IMR-90 (cell line): ENCODE data around the gene RSPH10B2. TPM values are rescaled to one million over a fixed set of nuclear protein-coding genes. Genes with fewer than 3 reads are reported as not detected.
"Not testable (repeated sequence)": the region's sequence is repeated elsewhere in the genome, so short reads cannot be mapped to it uniquely, and the experiment has no call there.

Experiments
- ATAC-seq: fragments of 200-7000 bp; cut with Tn5 transposase; 2 replicates; pipeline ENCODE4 v1.9.1; 2020; ENCODE audit warnings: low read depth, mild to moderate bottlenecking, moderate library complexity
- BruUV-seq: library from RNA; stranded (reverse); fragments of 400-500 nt; replicated peaks from 2 replicates; lab custom pipeline; 2021; lab: Mats Ljungman, UMichigan
- CTCF ChIA-PET: fragments of 300-600 bp; formaldehyde crosslinking; extraction: SDS; loops from one replicate; lab custom pipeline; 2021; ENCODE audit warnings: antibody characterized with exemption; lab: Yijun Ruan, JAX
- POLR2A ChIA-PET: fragments of 300-600 bp; sonication (Branson Sonifier 250); formaldehyde crosslinking; loops from one replicate; lab custom pipeline; 2022; ENCODE audit warnings: antibody characterized with exemption; ENCODE audit not compliant: unreplicated experiment; lab: Charles Lee
- DNase-seq: peaks from one replicate; pipeline ENCODE4 v3.0.0; 2013
- H2AFZ ChIP-seq: replicated peaks from 2 replicates; pipeline ENCODE3; 2013; ENCODE audit warnings: low read length, mild to moderate bottlenecking; ENCODE audit not compliant: poor library complexity
- H2AK5ac ChIP-seq: 2 replicates; pipeline ENCODE4 v1.6.1; 2013; ENCODE audit warnings: low read depth, low read length, inconsistent platforms
- H2AK9ac ChIP-seq: replicated peaks from 2 replicates; pipeline ENCODE3; 2013; ENCODE audit warnings: mild to moderate bottlenecking, low read depth, low read length, moderate library complexity; ENCODE audit not compliant: poor library complexity
- H2BK120ac ChIP-seq: 2 replicates; pipeline ENCODE4 v1.6.1; 2013; ENCODE audit warnings: low read depth, low read length, inconsistent platforms
- H2BK15ac ChIP-seq: 3 replicates; pipeline ENCODE4 v1.6.1; 2013; ENCODE audit warnings: low read depth, low read length, inconsistent platforms
- H2BK20ac ChIP-seq: 2 replicates; pipeline ENCODE4 v1.6.1; 2013; ENCODE audit warnings: low read depth, mild to moderate bottlenecking, inconsistent platforms, low read length, moderate library complexity
- H2BK5ac ChIP-seq: 2 replicates; pipeline ENCODE4 v1.6.1; 2013; ENCODE audit warnings: mild to moderate bottlenecking, low read depth, low read length, inconsistent platforms; ENCODE audit not compliant: poor library complexity, severe bottlenecking
- H3K14ac ChIP-seq: replicated peaks from 2 replicates; pipeline ENCODE4 v1.6.1; 2013; ENCODE audit warnings: low read depth, low read length, inconsistent platforms
- H3K18ac ChIP-seq: 2 replicates; pipeline ENCODE4 v1.6.1; 2013; ENCODE audit warnings: low read depth, low read length, control low read depth
- H3K23ac ChIP-seq: 2 replicates; pipeline ENCODE4 v1.6.1; 2013; ENCODE audit warnings: low read depth, low read length, inconsistent platforms
- H3K27ac ChIP-seq: 2 replicates; pipeline ENCODE4 v1.5.1; 2013; ENCODE audit warnings: mild to moderate bottlenecking, control low read depth, low read length; ENCODE audit not compliant: insufficient read depth
- H3K27me3 ChIP-seq: 2 replicates; pipeline ENCODE4 v1.6.1; 2013; ENCODE audit warnings: low read length; ENCODE audit not compliant: control insufficient read depth, insufficient read depth
- H3K36me3 ChIP-seq: 2 replicates; pipeline ENCODE4 v1.6.1; 2013; ENCODE audit warnings: low read length, mixed read lengths; ENCODE audit not compliant: control insufficient read depth, insufficient read depth
- H3K4ac ChIP-seq: 2 replicates; pipeline ENCODE4 v1.6.1; 2013; ENCODE audit warnings: low read depth, low read length, inconsistent platforms
- H3K4me1 ChIP-seq: 2 replicates; pipeline ENCODE4 v1.6.1; 2013; ENCODE audit warnings: low read length, mixed read lengths; ENCODE audit not compliant: control insufficient read depth, insufficient read depth
- H3K4me2 ChIP-seq: 2 replicates; pipeline ENCODE4 v1.6.1; 2013; ENCODE audit warnings: low read depth, mild to moderate bottlenecking, control low read depth, low read length, moderate library complexity
- H3K4me3 ChIP-seq: 2 replicates; pipeline ENCODE4 v1.5.1; 2013; ENCODE audit warnings: low read depth, mild to moderate bottlenecking, control low read depth, low read length, moderate library complexity; ENCODE audit not compliant: insufficient read depth
- H3K56ac ChIP-seq: 2 replicates; pipeline ENCODE4 v1.6.1; 2013; ENCODE audit warnings: low read length, inconsistent platforms; ENCODE audit not compliant: insufficient read depth; ENCODE audit errors: extremely low read depth
- H3K79me1 ChIP-seq, 2 experiments: 2 replicates each; pipeline ENCODE4 v1.6.1; 2013; ENCODE audit warnings: low read length in 2 of 2, inconsistent platforms in 1 of 2, low read depth in 1 of 2
- H3K9ac ChIP-seq: 2 replicates; pipeline ENCODE4 v1.6.1; 2013; ENCODE audit warnings: low read depth, low read length, control low read depth
- H3K9me1 ChIP-seq: 2 replicates; pipeline ENCODE4 v1.6.1; 2013; ENCODE audit warnings: low read length, inconsistent platforms; ENCODE audit not compliant: insufficient read depth
- H3K9me3 ChIP-seq: 2 replicates; pipeline ENCODE4 v1.6.1; 2013; ENCODE audit warnings: low read length; ENCODE audit not compliant: control insufficient read depth, insufficient read depth
- H4K20me1 ChIP-seq: 2 replicates; pipeline ENCODE4 v1.6.1; 2013; ENCODE audit warnings: low read length, inconsistent platforms; ENCODE audit not compliant: insufficient read depth
- H4K5ac ChIP-seq: 2 replicates; pipeline ENCODE4 v1.6.1; 2013; ENCODE audit warnings: mild to moderate bottlenecking, low read depth, low read length, control low read depth
- H4K8ac ChIP-seq, 2 experiments: 2 replicates each; pipeline ENCODE4 v1.6.1; 2013; ENCODE audit warnings: low read depth in 2 of 2, low read length in 2 of 2, control low read depth in 1 of 2, inconsistent platforms in 1 of 2
- H4K91ac ChIP-seq: 2 replicates; pipeline ENCODE4 v1.6.1; 2013; ENCODE audit warnings: low read depth, low read length, inconsistent platforms; ENCODE audit not compliant: insufficient read depth
- WGBS, 2 experiments: methylation state at CpG; one replicate each; pipeline versions ENCODE4 v1.1.5 to v1.1.7; 2013; ENCODE audit warnings: missing lambda C conversion rate in 2 of 2; ENCODE audit not compliant: insufficient read length in 1 of 2; ENCODE audit errors: extremely low coverage in 2 of 2; 5-methylcytosine and 5-hydroxymethylcytosine counted together
- dilution Hi-C: fragments of 300-500 bp; cut with HindIII; formaldehyde crosslinking; loops from one replicate; pipeline ENCODE4 v1.14.3; 2018; ENCODE audit warnings: low sequenced_read_pairs; ENCODE audit not compliant: unreplicated experiment
- in situ Hi-C: fragments of 300-500 bp; cut with MboI; formaldehyde crosslinking; loops from 3 replicates; pipeline ENCODE4 v1.14.3; 2019; ENCODE audit warnings: low sequenced_read_pairs, inconsistent platforms, mixed read lengths
- intact Hi-C: fragments of 100-400 bp; cut with micrococcal nuclease; formaldehyde crosslinking; loops from 2 replicates; pipeline ENCODE4 v1.10.0; 2022
- polyA plus RNA-seq, 3 experiments: library from polyadenylated mRNA; depleted of rRNA; stranded (reverse); fragments of >200 nt; gene quantifications; 2 replicates each; pipeline ENCODE4 v1.2.3, GENCODE V29; 2012; ENCODE audit warnings: low replicate concordance in 1 of 3
- total RNA-seq: library from RNA; depleted of rRNA; stranded (reverse); fragments of >200 nt; gene quantifications from 2 replicates; pipeline ENCODE4 v1.2.3, GENCODE V29; 2012

RSPH10B2 gene
- total and polyA plus RNA-seq, 2 of the 4 experiments (the other 2 are of a cell fraction), result not detected

GRCh38 chr7:6750173-6750572 lies 3.7 kb upstream of the RSPH10B2 start:
- dilution Hi-C loops, H4K5ac ChIP-seq, H3K9ac ChIP-seq, H3K27me3 ChIP-seq, H3K4ac ChIP-seq, H4K8ac ChIP-seq, intact Hi-C loops, H3K36me3 ChIP-seq, H3K9me3 ChIP-seq, H3K27ac ChIP-seq, ATAC-seq, H3K79me1 ChIP-seq, H2AK9ac ChIP-seq, H4K91ac ChIP-seq, H2BK20ac ChIP-seq, H4K20me1 ChIP-seq, POLR2A ChIA-PET, H3K4me3 ChIP-seq, H2BK120ac ChIP-seq, H2BK15ac ChIP-seq, CTCF ChIA-PET, H2AK5ac ChIP-seq, H3K4me2 ChIP-seq, H3K23ac ChIP-seq, H3K14ac ChIP-seq, H3K4me1 ChIP-seq, H3K18ac ChIP-seq, H3K56ac ChIP-seq, H2BK5ac ChIP-seq, H3K9me1 ChIP-seq, BruUV-seq, in situ Hi-C loops, DNase-seq, H2AFZ ChIP-seq: not testable (repeated sequence)
- WGBS, 2 experiments, result no CpG with 5 or more reads among the region's 6 CpGs

GRCh38 chr7:6761186-6761585 lies 7.3 kb downstream of the RSPH10B2 start:
- intact Hi-C loops, H3K4me2 ChIP-seq, H2BK120ac ChIP-seq, H3K4me3 ChIP-seq, H4K5ac ChIP-seq, POLR2A ChIA-PET, H3K4ac ChIP-seq, H4K20me1 ChIP-seq, H2AK9ac ChIP-seq, H4K8ac ChIP-seq, H3K56ac ChIP-seq, ATAC-seq, H2AK5ac ChIP-seq, H3K18ac ChIP-seq, H2AFZ ChIP-seq, H3K79me1 ChIP-seq, DNase-seq, H3K14ac ChIP-seq, H3K23ac ChIP-seq, H4K91ac ChIP-seq, H3K9ac ChIP-seq, H2BK15ac ChIP-seq, H3K27ac ChIP-seq, in situ Hi-C loops, H3K27me3 ChIP-seq, dilution Hi-C loops, H3K9me3 ChIP-seq, BruUV-seq, H3K9me1 ChIP-seq, H3K4me1 ChIP-seq, CTCF ChIA-PET, H2BK5ac ChIP-seq, H3K36me3 ChIP-seq, H2BK20ac ChIP-seq: not testable (repeated sequence)
- no CpG with 5 or more reads among the region's 12 CpGs for WGBS, 2 experiments
